HCT116 (cell line): ENCODE results near the gene C9orf72.

Source experiments
- CTCF ChIP-seq, 3 experiments: fragments of 200-600 bp in 1 of 3; sonication (generic) in 1 of 3; IDR thresholded peaks in 2 of 3; conservative IDR thresholded peaks in 1 of 3; 2 replicates each; pipeline ENCODE4 v1.5.1; 2012 to 2017; ENCODE audit warnings: low read depth in 2 of 3, low read length in 2 of 3, antibody characterized with exemption in 1 of 3, borderline replicate concordance in 1 of 3, control low read depth in 1 of 3, mild to moderate bottlenecking in 1 of 3, mixed read lengths in 1 of 3, mixed run types in 1 of 3, moderate library complexity in 1 of 3; ENCODE audit not compliant: insufficient read depth in 1 of 3
- REST ChIP-seq: IDR thresholded peaks from 2 replicates; pipeline ENCODE4 v1.6.1; 2012; ENCODE audit warnings: low read depth
- ZBTB33 ChIP-seq: IDR thresholded peaks from 2 replicates; pipeline ENCODE4 v1.6.1; 2011; ENCODE audit warnings: mild to moderate bottlenecking, low read length, moderate library complexity; ENCODE audit not compliant: insufficient replicate concordance; ENCODE audit errors: extremely low read depth

- TF ChIP-seq CTCF (IDR thresholded peaks at IDR 0.05 in 2 of 3, conservative IDR thresholded peaks at IDR 0.05 in 1 of 3; ENCODE audit: borderline replicate concordance in 1 of 3, insufficient read depth in 1 of 3, low read depth in 2 of 3, low read length in 2 of 3): no peak
- no peak for TF ChIP-seq REST
- no peak for TF ChIP-seq ZBTB33
Observed at GRCh38 chr9:27618066-27618465, 44.8 kb upstream of the C9orf72 start.
